ENCODE data around the gene ARL13B. TPM values are rescaled to one million over a fixed set of nuclear protein-coding genes. Genes with fewer than 3 reads are reported as not detected.
A peak's percentile ranks its signal among the peaks of the same experiment; 100 is the strongest.

Gene ARL13B
- total and polyA plus RNA-seq, 2 donors (not counting 1 experiment from before 2014, with no cell fraction given): 8.4 to 10.7 TPM

DNA sequence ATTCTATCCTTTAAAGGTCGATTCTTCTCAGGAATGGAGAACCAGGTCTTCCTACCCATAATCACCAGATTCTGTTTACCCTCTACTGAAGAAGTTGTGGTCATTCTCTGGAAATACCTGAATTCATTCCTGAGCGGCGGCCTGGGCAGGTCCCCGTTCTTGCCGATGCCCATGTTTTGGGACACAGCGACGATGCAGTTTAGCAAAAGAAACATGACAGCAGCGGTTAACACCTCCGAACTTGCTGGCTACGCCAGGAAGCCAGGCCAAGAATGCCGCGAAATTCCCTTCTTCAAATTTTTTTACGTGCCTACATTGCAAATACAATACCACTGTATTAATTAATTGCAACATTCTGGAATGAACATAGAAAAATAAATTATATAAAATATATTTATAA lies 81.3 kb downstream of the ARL13B start:
- no peak for DNase-seq (ENCODE audit: low read depth in 2 of 2)
- peaks cover 15% of the 10 kb centered on the region for H3K79me2 ChIP-seq (ENCODE audit: control insufficient read depth, insufficient read depth, low read length)
- H2AFZ ChIP-seq (ENCODE audit: low read length): no peak overlapping the region
- H3K36me3 ChIP-seq (ENCODE audit: control insufficient read depth, insufficient read depth, low read length): no peaks in the 10 kb centered on the region
- no peak overlapping the region for H3K4me2 ChIP-seq (ENCODE audit: extremely low read depth, insufficient read depth, low read length)
- H3K9me3 ChIP-seq (ENCODE audit: control insufficient read depth, insufficient read depth, low read depth, low read length): no peaks in the 10 kb centered on the region
- H3K9ac ChIP-seq (ENCODE audit: insufficient read depth, low read length): no peak overlapping the region
- no peak overlapping the region for H3K27ac ChIP-seq (ENCODE audit: insufficient read depth, low read length)
- no peaks in the 10 kb centered on the region for H3K27me3 ChIP-seq (ENCODE audit: control insufficient read depth, insufficient read depth, low read length)
- H3K4me1 ChIP-seq (ENCODE audit: control insufficient read depth, extremely low read depth, insufficient read depth, low read length): no peaks in the 10 kb centered on the region
- no peak for TF ChIP-seq EZH2 (IDR thresholded peaks at IDR 0.05; ENCODE audit: low read length, missing control alignments)
- TF ChIP-seq, protein P1, sequence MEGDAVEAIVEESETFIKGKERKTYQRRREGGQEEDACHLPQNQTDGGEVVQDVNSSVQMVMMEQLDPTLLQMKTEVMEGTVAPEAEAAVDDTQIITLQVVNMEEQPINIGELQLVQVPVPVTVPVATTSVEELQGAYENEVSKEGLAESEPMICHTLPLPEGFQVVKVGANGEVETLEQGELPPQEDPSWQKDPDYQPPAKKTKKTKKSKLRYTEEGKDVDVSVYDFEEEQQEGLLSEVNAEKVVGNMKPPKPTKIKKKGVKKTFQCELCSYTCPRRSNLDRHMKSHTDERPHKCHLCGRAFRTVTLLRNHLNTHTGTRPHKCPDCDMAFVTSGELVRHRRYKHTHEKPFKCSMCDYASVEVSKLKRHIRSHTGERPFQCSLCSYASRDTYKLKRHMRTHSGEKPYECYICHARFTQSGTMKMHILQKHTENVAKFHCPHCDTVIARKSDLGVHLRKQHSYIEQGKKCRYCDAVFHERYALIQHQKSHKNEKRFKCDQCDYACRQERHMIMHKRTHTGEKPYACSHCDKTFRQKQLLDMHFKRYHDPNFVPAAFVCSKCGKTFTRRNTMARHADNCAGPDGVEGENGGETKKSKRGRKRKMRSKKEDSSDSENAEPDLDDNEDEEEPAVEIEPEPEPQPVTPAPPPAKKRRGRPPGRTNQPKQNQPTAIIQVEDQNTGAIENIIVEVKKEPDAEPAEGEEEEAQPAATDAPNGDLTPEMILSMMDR (conservative IDR thresholded peaks at IDR 0.05 in 1 of 2, IDR thresholded peaks at IDR 0.05 in 1 of 2; ENCODE audit: low read depth in 1 of 2, low read length in 2 of 2): no peak
- no peaks in the 10 kb centered on the region for H4K20me1 ChIP-seq (ENCODE audit: control insufficient read depth, extremely low read depth, insufficient read depth, low read length)
- H3K4me3 ChIP-seq (replicated peaks in 1 of 4; ENCODE audit: control extremely low read depth in 1 of 4, insufficient read depth in 1 of 4, low read depth in 3 of 4, low read length in 4 of 4): no peak overlapping the region

DNA sequence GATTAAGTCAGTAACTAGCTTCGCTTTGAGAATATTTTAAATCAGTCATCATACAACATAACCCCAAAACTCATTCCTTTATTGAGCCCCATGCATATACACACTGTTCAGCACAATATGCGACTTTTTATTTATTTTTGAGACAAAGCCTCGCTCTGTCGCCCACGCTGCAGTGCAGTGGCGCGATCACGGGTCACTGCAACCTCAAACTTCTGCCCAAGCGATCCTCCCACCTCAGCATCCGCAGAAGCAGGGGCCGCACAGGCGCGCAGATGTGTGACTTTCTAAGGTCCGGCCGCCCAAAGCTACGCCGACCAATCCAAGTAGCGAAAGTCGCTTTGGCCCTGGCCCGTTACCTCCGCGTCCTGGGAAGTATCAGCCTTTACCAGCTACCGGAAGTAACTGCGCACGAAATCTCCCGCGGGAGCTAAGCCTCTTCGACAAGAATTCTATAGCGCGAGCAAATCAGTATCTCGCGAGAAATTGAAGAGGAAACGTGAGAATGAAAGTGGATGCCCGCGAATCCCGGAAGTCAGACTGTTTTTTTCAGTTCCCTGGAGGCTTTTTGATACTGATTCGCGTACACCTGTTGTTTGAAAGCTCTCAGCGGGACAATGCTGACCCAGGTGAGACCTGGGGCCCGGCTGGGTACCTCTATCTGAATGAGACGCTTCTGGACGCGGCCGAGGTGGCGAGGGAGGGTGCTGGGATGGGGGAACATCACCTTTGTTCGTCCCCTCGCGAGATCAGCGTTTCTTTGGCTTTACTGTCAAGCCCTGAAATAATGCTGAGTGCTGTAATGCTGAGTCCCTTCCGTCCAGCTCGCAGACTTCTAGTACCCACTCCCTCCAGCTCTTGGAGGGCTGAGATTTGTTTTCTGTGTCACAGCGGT lies 82.8 kb downstream of the ARL13B start, which contains the start of the genes DHFR2 and NSUN3:
Gene DHFR2 (minus strand): TSS at position 404 of the 892 bp plus-strand sequence. CDS start 1,405 bp downstream, outside the sequence.
Gene NSUN3 (plus strand): TSS at position 549 of the 892 bp plus-strand sequence. CDS start 66 bp downstream, at position 615.
- Histone ChIP-seq H3K4me3 (replicated peaks in 1 of 4; ENCODE audit: control extremely low read depth in 1 of 4, insufficient read depth in 1 of 4, low read depth in 3 of 4, low read length in 4 of 4) (peak within 1 kb of the TSS; percentile 76 to 95 (median 91)), H4K20me1 (ENCODE audit: control insufficient read depth, extremely low read depth, insufficient read depth, low read length) (no peaks in the 10 kb centered on the region), H3K4me1 (ENCODE audit: control insufficient read depth, extremely low read depth, insufficient read depth, low read length) (no peaks in the 10 kb centered on the region), H3K27me3 (ENCODE audit: control insufficient read depth, insufficient read depth, low read length) (no peaks in the 10 kb centered on the region), H3K27ac (ENCODE audit: insufficient read depth, low read length) (peak within 1 kb of the TSS; percentile 95), H3K9ac (ENCODE audit: insufficient read depth, low read length) (peak within 1 kb of the TSS; percentile 95), H3K36me3 (ENCODE audit: control insufficient read depth, insufficient read depth, low read length) (no peaks in the 10 kb centered on the region), H3K9me3 (ENCODE audit: control insufficient read depth, insufficient read depth, low read depth, low read length) (no peaks in the 10 kb centered on the region), H2AFZ (ENCODE audit: low read length) (peak within 1 kb of the TSS; percentile 85), H3K4me2 (ENCODE audit: extremely low read depth, insufficient read depth, low read length) (peak within 1 kb of the TSS; percentile 95), H3K79me2 (ENCODE audit: control insufficient read depth, insufficient read depth, low read length) (peaks cover 15% of the 10 kb centered on the region)
- TF ChIP-seq EZH2 (IDR thresholded peaks at IDR 0.05; ENCODE audit: low read length, missing control alignments): no peak
- TF ChIP-seq, protein P1 (conservative IDR thresholded peaks at IDR 0.05 in 1 of 2, IDR thresholded peaks at IDR 0.05 in 1 of 2; ENCODE audit: low read depth in 1 of 2, low read length in 2 of 2): no peak
- peak; percentile 98 to 99 for DNase-seq (ENCODE audit: low read depth in 2 of 2)

DNA sequence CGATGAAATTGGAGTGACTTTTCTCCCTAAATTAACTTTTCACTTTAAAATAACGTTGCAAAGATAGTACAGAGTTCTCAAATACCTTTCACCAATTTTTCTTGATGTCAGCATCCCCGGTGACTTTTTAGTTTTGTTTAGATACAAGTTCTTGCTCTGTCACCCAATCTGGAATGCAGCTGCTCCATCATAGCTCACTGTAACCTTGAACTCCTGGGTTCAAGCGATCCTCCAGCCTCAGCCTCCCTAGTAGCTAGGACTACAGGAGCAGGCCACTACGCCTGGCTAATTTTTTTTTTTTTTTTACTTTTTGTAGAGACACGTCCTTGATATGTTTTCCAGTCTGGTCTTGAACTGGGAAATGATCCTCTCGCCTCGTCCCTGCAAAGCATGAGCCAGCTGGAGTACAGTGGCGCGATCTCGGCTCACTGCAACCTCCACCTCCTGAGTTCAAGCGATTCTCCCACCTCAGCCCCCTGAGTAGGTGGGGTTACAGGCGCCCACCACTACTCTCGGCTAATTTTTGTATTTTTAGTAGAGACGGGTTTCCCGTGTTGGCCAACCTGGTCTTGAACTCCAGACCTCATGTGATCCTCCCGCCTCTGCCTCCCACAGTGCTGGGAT lies 83.7 kb downstream of the ARL13B start:
- Histone ChIP-seq H3K4me2 (ENCODE audit: extremely low read depth, insufficient read depth, low read length) (peak overlapping the region; percentile 81), H3K9me3 (ENCODE audit: control insufficient read depth, insufficient read depth, low read depth, low read length) (no peaks in the 10 kb centered on the region), H3K36me3 (ENCODE audit: control insufficient read depth, insufficient read depth, low read length) (no peaks in the 10 kb centered on the region), H3K79me2 (ENCODE audit: control insufficient read depth, insufficient read depth, low read length) (peaks cover 15% of the 10 kb centered on the region), H3K27me3 (ENCODE audit: control insufficient read depth, insufficient read depth, low read length) (no peaks in the 10 kb centered on the region), H2AFZ (ENCODE audit: low read length) (peak overlapping the region; percentile 85), H3K27ac (ENCODE audit: insufficient read depth, low read length) (peak overlapping the region; percentile 95), H3K4me3 (replicated peaks in 1 of 4; ENCODE audit: control extremely low read depth in 1 of 4, insufficient read depth in 1 of 4, low read depth in 3 of 4, low read length in 4 of 4) (peak overlapping the region; percentile 76 to 95 (median 91)), H3K4me1 (ENCODE audit: control insufficient read depth, extremely low read depth, insufficient read depth, low read length) (no peaks in the 10 kb centered on the region), H4K20me1 (ENCODE audit: control insufficient read depth, extremely low read depth, insufficient read depth, low read length) (no peaks in the 10 kb centered on the region), H3K9ac (ENCODE audit: insufficient read depth, low read length) (peak overlapping the region; percentile 95)
- no peak for TF ChIP-seq EZH2 (IDR thresholded peaks at IDR 0.05; ENCODE audit: low read length, missing control alignments)
- TF ChIP-seq, protein P1 (conservative IDR thresholded peaks at IDR 0.05 in 1 of 2, IDR thresholded peaks at IDR 0.05 in 1 of 2; ENCODE audit: low read depth in 1 of 2, low read length in 2 of 2): no peak
- peak in 1 of 2 donors; percentile 13 for DNase-seq (ENCODE audit: low read depth in 2 of 2)

Measured in fibroblast of lung (primary cell).